HEK293 (cell line): ENCODE measurements around the gene DUSP18.

Experiments used
- CTCF ChIP-seq: fragments of 450-650 bp; formaldehyde crosslinking; IDR thresholded peaks from 2 replicates; pipeline ENCODE4 v1.5.1; 2016; ENCODE audit warnings: missing biosample characterization, missing genetic modification characterization
- HIC1 ChIP-seq: fragments of 450-650 bp; formaldehyde crosslinking; IDR thresholded peaks from 2 replicates; pipeline ENCODE4 v1.5.1; 2016; ENCODE audit warnings: missing biosample characterization, missing genetic modification characterization
- KLF16 ChIP-seq: fragments of 450-650 bp; formaldehyde crosslinking; IDR thresholded peaks from 2 replicates; pipeline ENCODE4 v1.5.1; 2017; ENCODE audit warnings: missing biosample characterization, missing genetic modification characterization
- MEIS1 ChIP-seq: sonication (generic); formaldehyde crosslinking; IDR thresholded peaks from 2 replicates; pipeline ENCODE4 v1.8.1; 2022; ENCODE audit warnings: missing genetic modification reagents, mild to moderate bottlenecking, borderline replicate concordance
- PRDM2 ChIP-seq: fragments of 450-650 bp; formaldehyde crosslinking; IDR thresholded peaks from 2 replicates; pipeline ENCODE4 v1.5.1; 2016; ENCODE audit warnings: missing biosample characterization, missing genetic modification characterization, borderline replicate concordance
- SCRT1 ChIP-seq: fragments of 450-650 bp; formaldehyde crosslinking; IDR thresholded peaks from 2 replicates; pipeline ENCODE4 v1.5.1; 2016; ENCODE audit warnings: missing biosample characterization, missing genetic modification characterization, borderline replicate concordance
- SETDB1 ChIP-seq: IDR thresholded peaks from one replicate; pipeline ENCODE4 v1.6.1; 2017; ENCODE audit warnings: mild to moderate bottlenecking, low read length, moderate library complexity, mixed read lengths; ENCODE audit not compliant: insufficient read length
- ZNF133 ChIP-seq: fragments of 450-650 bp; formaldehyde crosslinking; IDR thresholded peaks from 2 replicates; pipeline ENCODE4 v1.5.1; 2016; ENCODE audit warnings: missing biosample characterization, missing genetic modification characterization
- ZNF155 ChIP-seq: fragments of 450-650 bp; formaldehyde crosslinking; IDR thresholded peaks from 2 replicates; pipeline ENCODE4 v1.5.1; 2016; ENCODE audit warnings: missing biosample characterization, missing genetic modification characterization
- ZNF16 ChIP-seq: fragments of 450-650 bp; formaldehyde crosslinking; IDR thresholded peaks from 2 replicates; pipeline ENCODE4 v1.5.1; 2016; ENCODE audit warnings: low read depth, missing biosample characterization, missing genetic modification characterization
- ZNF211 ChIP-seq: fragments of 450-650 bp; formaldehyde crosslinking; IDR thresholded peaks from 2 replicates; pipeline ENCODE4 v1.5.1; 2016; ENCODE audit warnings: low read depth, missing biosample characterization, missing genetic modification characterization
- ZNF24 ChIP-seq: fragments of 450-650 bp; formaldehyde crosslinking; IDR thresholded peaks from 2 replicates; pipeline ENCODE4 v1.5.1; 2016; ENCODE audit warnings: missing biosample characterization, missing genetic modification characterization
- ZNF324 ChIP-seq: fragments of 450-650 bp; formaldehyde crosslinking; IDR thresholded peaks from 2 replicates; pipeline ENCODE4 v1.5.1; 2016; ENCODE audit warnings: missing biosample characterization, missing genetic modification characterization
- ZNF335 ChIP-seq: fragments of 450-650 bp; formaldehyde crosslinking; conservative IDR thresholded peaks from 2 replicates; pipeline ENCODE4 v1.5.1; 2016; ENCODE audit warnings: missing biosample characterization, missing genetic modification characterization
- ZNF48 ChIP-seq: fragments of 450-650 bp; formaldehyde crosslinking; IDR thresholded peaks from 2 replicates; pipeline ENCODE4 v1.5.1; 2016; ENCODE audit warnings: missing biosample characterization, missing genetic modification characterization
- ZNF510 ChIP-seq: fragments of 450-650 bp; formaldehyde crosslinking; IDR thresholded peaks from 2 replicates; pipeline ENCODE4 v1.5.1; 2018; ENCODE audit warnings: mild to moderate bottlenecking, missing genetic modification characterization, missing biosample characterization; ENCODE audit not compliant: insufficient replicate concordance
- ZNF514 ChIP-seq: fragments of 450-650 bp; formaldehyde crosslinking; IDR thresholded peaks from 2 replicates; pipeline ENCODE4 v1.5.1; 2016; ENCODE audit warnings: missing biosample characterization, missing genetic modification characterization
- ZNF670 ChIP-seq: fragments of 450-650 bp; formaldehyde crosslinking; IDR thresholded peaks from 2 replicates; pipeline ENCODE4 v1.5.1; 2016; ENCODE audit warnings: missing biosample characterization, missing genetic modification characterization, low read depth
- ZNF707 ChIP-seq: fragments of 450-650 bp; formaldehyde crosslinking; IDR thresholded peaks from 2 replicates; pipeline ENCODE4 v1.5.1; 2016; ENCODE audit warnings: missing biosample characterization, missing genetic modification characterization
- ZNF791 ChIP-seq: fragments of 450-650 bp; formaldehyde crosslinking; IDR thresholded peaks from 2 replicates; pipeline ENCODE4 v1.5.1; 2016; ENCODE audit warnings: missing biosample characterization, missing genetic modification characterization
- TF ChIP-seq, protein P1 (sequence below): fragments of 450-650 bp; formaldehyde crosslinking; IDR thresholded peaks from 2 replicates; pipeline ENCODE4 v1.5.1; 2016; ENCODE audit warnings: missing biosample characterization, missing genetic modification characterization
- TF ChIP-seq, protein P2 (sequence below): fragments of 450-650 bp; formaldehyde crosslinking; IDR thresholded peaks from 2 replicates; pipeline ENCODE4 v1.5.1; 2016; ENCODE audit warnings: missing biosample characterization, missing genetic modification characterization
- TF ChIP-seq, protein P3 (sequence below): fragments of 450-650 bp; formaldehyde crosslinking; IDR thresholded peaks from 2 replicates; pipeline ENCODE4 v1.5.1; 2017; ENCODE audit warnings: missing biosample characterization, missing genetic modification characterization
- TF ChIP-seq, protein P4 (sequence below): fragments of 450-650 bp; formaldehyde crosslinking; IDR thresholded peaks from 2 replicates; pipeline ENCODE4 v1.5.1; 2016; ENCODE audit warnings: missing biosample characterization, missing genetic modification characterization

The DUSP18 gene

DNA sequence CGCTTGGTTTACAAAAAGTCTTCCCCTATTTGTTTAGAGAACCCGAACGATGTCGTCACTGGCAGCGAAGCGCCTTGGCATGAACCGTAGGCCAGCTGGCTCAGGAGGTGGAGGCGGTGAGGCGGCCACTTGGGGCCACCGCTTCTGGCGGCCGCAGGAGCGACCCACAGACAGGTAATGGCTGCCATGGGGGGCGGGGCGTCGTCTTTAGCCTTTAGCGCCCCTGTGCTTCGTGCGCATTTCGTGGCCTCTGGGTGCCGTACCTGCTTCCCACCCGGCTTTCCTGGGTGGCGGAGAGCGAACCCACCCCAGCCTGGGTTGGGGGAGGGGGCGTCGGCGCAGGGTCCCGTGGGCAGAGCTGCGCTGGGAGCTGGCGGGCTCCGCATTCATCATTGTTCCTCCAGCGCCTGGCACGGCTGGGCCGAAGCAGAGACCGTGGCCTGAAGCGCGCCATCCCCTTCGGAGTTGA is 26.5 kb upstream of the DUSP18 start (continued):
- TF ChIP-seq ZNF335 (tag by site-specific recombination) (peak; percentile 86), ZNF155 (no peak), CTCF (tag by site-specific recombination) (peak; percentile 79), ZNF514 (tag by site-specific recombination) (no peak), ZNF24 (tag by site-specific recombination) (peak; percentile 26; the same call in 1 of the 2 replicates), PRDM2 (tag by site-specific recombination) (no peak), ZNF670 (tag by site-specific recombination) (no peak), SETDB1 (no peak), ZNF16 (tag by site-specific recombination) (no peak), ZNF510 (tag by site-specific recombination) (no peak), ZNF707 (tag by site-specific recombination) (no peak), ZNF791 (tag by site-specific recombination) (no peak), KLF16 (tag by site-specific recombination) (peak; percentile 85), ZNF324 (tag by site-specific recombination) (peak; percentile 53), MEIS1 (CRISPR knock-in tag) (no peak), ZNF133 (tag by site-specific recombination) (no peak), ZNF211 (no peak), SCRT1 (tag by site-specific recombination) (no peak), ZNF48 (no peak), HIC1 (tag by site-specific recombination) (peak; percentile 62; the same call in 1 of the 2 replicates)
- TF ChIP-seq, protein P1, sequence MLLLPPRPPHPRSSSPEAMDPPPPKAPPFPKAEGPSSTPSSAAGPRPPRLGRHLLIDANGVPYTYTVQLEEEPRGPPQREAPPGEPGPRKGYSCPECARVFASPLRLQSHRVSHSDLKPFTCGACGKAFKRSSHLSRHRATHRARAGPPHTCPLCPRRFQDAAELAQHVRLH (tag by site-specific recombination), result no peak
- TF ChIP-seq, protein P2, sequence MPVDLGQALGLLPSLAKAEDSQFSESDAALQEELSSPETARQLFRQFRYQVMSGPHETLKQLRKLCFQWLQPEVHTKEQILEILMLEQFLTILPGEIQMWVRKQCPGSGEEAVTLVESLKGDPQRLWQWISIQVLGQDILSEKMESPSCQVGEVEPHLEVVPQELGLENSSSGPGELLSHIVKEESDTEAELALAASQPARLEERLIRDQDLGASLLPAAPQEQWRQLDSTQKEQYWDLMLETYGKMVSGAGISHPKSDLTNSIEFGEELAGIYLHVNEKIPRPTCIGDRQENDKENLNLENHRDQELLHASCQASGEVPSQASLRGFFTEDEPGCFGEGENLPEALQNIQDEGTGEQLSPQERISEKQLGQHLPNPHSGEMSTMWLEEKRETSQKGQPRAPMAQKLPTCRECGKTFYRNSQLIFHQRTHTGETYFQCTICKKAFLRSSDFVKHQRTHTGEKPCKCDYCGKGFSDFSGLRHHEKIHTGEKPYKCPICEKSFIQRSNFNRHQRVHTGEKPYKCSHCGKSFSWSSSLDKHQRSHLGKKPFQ, result no peak
- TF ChIP-seq, protein P3, sequence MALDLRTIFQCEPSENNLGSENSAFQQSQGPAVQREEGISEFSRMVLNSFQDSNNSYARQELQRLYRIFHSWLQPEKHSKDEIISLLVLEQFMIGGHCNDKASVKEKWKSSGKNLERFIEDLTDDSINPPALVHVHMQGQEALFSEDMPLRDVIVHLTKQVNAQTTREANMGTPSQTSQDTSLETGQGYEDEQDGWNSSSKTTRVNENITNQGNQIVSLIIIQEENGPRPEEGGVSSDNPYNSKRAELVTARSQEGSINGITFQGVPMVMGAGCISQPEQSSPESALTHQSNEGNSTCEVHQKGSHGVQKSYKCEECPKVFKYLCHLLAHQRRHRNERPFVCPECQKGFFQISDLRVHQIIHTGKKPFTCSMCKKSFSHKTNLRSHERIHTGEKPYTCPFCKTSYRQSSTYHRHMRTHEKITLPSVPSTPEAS (tag by site-specific recombination), result no peak
- TF ChIP-seq, protein P4, sequence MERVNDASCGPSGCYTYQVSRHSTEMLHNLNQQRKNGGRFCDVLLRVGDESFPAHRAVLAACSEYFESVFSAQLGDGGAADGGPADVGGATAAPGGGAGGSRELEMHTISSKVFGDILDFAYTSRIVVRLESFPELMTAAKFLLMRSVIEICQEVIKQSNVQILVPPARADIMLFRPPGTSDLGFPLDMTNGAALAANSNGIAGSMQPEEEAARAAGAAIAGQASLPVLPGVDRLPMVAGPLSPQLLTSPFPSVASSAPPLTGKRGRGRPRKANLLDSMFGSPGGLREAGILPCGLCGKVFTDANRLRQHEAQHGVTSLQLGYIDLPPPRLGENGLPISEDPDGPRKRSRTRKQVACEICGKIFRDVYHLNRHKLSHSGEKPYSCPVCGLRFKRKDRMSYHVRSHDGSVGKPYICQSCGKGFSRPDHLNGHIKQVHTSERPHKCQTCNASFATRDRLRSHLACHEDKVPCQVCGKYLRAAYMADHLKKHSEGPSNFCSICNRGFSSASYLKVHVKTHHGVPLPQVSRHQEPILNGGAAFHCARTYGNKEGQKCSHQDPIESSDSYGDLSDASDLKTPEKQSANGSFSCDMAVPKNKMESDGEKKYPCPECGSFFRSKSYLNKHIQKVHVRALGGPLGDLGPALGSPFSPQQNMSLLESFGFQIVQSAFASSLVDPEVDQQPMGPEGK (tag by site-specific recombination), result peak; percentile 84
